ENCODE measurements around the gene LGALS7. TPM values are rescaled to one million over a fixed set of nuclear protein-coding genes. Genes with fewer than 3 reads are reported as not detected.
"Not testable (repeated sequence)": the region's sequence is repeated elsewhere in the genome, so short reads cannot be mapped to it uniquely, and the experiment has no call there.

The LGALS7 gene
- polyA plus RNA-seq, 1 of the 3 experiments (the other 2 are of a cell fraction), result not detected

GRCh38 chr19:38786572-38787265 lies 13.4 kb upstream of the LGALS7 start:
- 84% methylated on average over 11 of the region's 11 CpGs for WGBS (ENCODE audit: low lambda C conversion rate)
- H3K4me3 ChIP-seq (ENCODE audit: low read depth in 2 of 2, low read length in 1 of 2), result no peak overlapping the region
- H3K27ac ChIP-seq (ENCODE audit: low read depth in 2 of 2, low read length in 1 of 2), result no peak overlapping the region
- H3K4me1 ChIP-seq (ENCODE audit: control insufficient read depth in 1 of 2, insufficient read depth in 2 of 2, low read depth in 1 of 2, low read length in 1 of 2), result no peaks in the 10 kb centered on the region
- no peak overlapping the region for H3K9ac ChIP-seq
- TF ChIP-seq RFX5 (IDR thresholded peaks at IDR 0.05; ENCODE audit: low read length), result no peak
- no peak for TF ChIP-seq TAF1 (IDR thresholded peaks at IDR 0.05; ENCODE audit: borderline replicate concordance, low read depth, low read length)
- no peak for TF ChIP-seq SMC3 (IDR thresholded peaks at IDR 0.05; ENCODE audit: low read depth, low read length)
- no peak for TF ChIP-seq MAX (IDR thresholded peaks at IDR 0.05; ENCODE audit: low read depth)
- no peak for TF ChIP-seq NFIC (IDR thresholded peaks at IDR 0.05; ENCODE audit: borderline replicate concordance)
- TF ChIP-seq TCF12 (IDR thresholded peaks at IDR 0.05), result no peak
- H3K27me3 ChIP-seq (ENCODE audit: insufficient read depth), result no peaks in the 10 kb centered on the region
- no peaks in the 10 kb centered on the region for H3K9me2 ChIP-seq
- no peaks in the 10 kb centered on the region for H4K20me1 ChIP-seq (ENCODE audit: insufficient read depth)
- no peak overlapping the region for H2AFZ ChIP-seq (ENCODE audit: low read depth)
- H3K9me3 ChIP-seq, result no peaks in the 10 kb centered on the region
- DNase-seq, result no peak
- no peaks in the 10 kb centered on the region for H3F3A ChIP-seq (replicated peaks; ENCODE audit: insufficient read depth)
- H3K79me2 ChIP-seq (ENCODE audit: insufficient read depth), result no peaks in the 10 kb centered on the region
- ChIA-PET CTCF (interaction anchor here (2.5 kb wide), 1 partner anchor 17 kb away, joined by 13 read pairs; no protein-coding TSS in a partner anchor), POLR2A (no interaction called here)
- no peaks in the 10 kb centered on the region for H3K36me3 ChIP-seq (replicated peaks in 1 of 2; ENCODE audit: control insufficient read depth in 1 of 2, insufficient read depth in 2 of 2, low read length in 1 of 2)
- no peak overlapping the region for H3K4me2 ChIP-seq

- H3K36me3 ChIP-seq (replicated peaks in 1 of 2; ENCODE audit: control insufficient read depth in 1 of 2, insufficient read depth in 2 of 2, low read length in 1 of 2); DNase-seq; H2AFZ ChIP-seq (ENCODE audit: low read depth); H3K9ac ChIP-seq; H3K9me3 ChIP-seq; H4K20me1 ChIP-seq (ENCODE audit: insufficient read depth); H3K4me2 ChIP-seq; CTCF ChIA-PET; H3K27ac ChIP-seq (ENCODE audit: low read depth in 2 of 2, low read length in 1 of 2); H3K27me3 ChIP-seq (ENCODE audit: insufficient read depth); POLR2A ChIA-PET; H3K79me2 ChIP-seq (ENCODE audit: insufficient read depth); H3K4me1 ChIP-seq (ENCODE audit: control insufficient read depth in 1 of 2, insufficient read depth in 2 of 2, low read depth in 1 of 2, low read length in 1 of 2); H3F3A ChIP-seq (replicated peaks; ENCODE audit: insufficient read depth); H3K9me2 ChIP-seq; H3K4me3 ChIP-seq (ENCODE audit: low read depth in 2 of 2, low read length in 1 of 2): not testable (repeated sequence)
- WGBS (ENCODE audit: low lambda C conversion rate), result 81% methylated on average over 3 of the region's 3 CpGs
Measured at GRCh38 chr19:38786061-38786460, 12.7 kb upstream of the LGALS7 start.

GRCh38 chr19:38785187-38785699 lies 11.9 kb upstream of the LGALS7 start:
- no peak for DNase-seq
- Histone ChIP-seq H3K27me3 (ENCODE audit: insufficient read depth) (no peaks in the 10 kb centered on the region), H3K4me3 (ENCODE audit: low read depth in 2 of 2, low read length in 1 of 2) (no peak overlapping the region), H4K20me1 (ENCODE audit: insufficient read depth) (no peaks in the 10 kb centered on the region), H3K4me1 (ENCODE audit: control insufficient read depth in 1 of 2, insufficient read depth in 2 of 2, low read depth in 1 of 2, low read length in 1 of 2) (no peaks in the 10 kb centered on the region), H3K4me2 (no peak overlapping the region), H3K9me3 (no peaks in the 10 kb centered on the region), H3K27ac (ENCODE audit: low read depth in 2 of 2, low read length in 1 of 2) (no peak overlapping the region), H3K79me2 (ENCODE audit: insufficient read depth) (no peaks in the 10 kb centered on the region), H3K9ac (no peak overlapping the region), H3K9me2 (no peaks in the 10 kb centered on the region), H3F3A (replicated peaks; ENCODE audit: insufficient read depth) (no peaks in the 10 kb centered on the region), H2AFZ (ENCODE audit: low read depth) (no peak overlapping the region), H3K36me3 (replicated peaks in 1 of 2; ENCODE audit: control insufficient read depth in 1 of 2, insufficient read depth in 2 of 2, low read length in 1 of 2) (no peaks in the 10 kb centered on the region)
- POLR2A ChIA-PET, result no interaction called here
- WGBS (ENCODE audit: low lambda C conversion rate), result 91% methylated on average over 5 of the region's 7 CpGs
- CTCF ChIA-PET, result no interaction called here
- TF ChIP-seq MEF2A (IDR thresholded peaks at IDR 0.05; ENCODE audit: borderline replicate concordance, low read depth) (no peak), CTCF (IDR thresholded peaks at IDR 0.05) (no peak), RFX5 (IDR thresholded peaks at IDR 0.05; ENCODE audit: low read length) (no peak), FOXM1 (IDR thresholded peaks at IDR 0.05; ENCODE audit: low read depth) (no peak), JUND (IDR thresholded peaks at IDR 0.05) (no peak), MAX (IDR thresholded peaks at IDR 0.05; ENCODE audit: low read depth) (no peak), CHD2 (IDR thresholded peaks at IDR 0.05; ENCODE audit: low read length, partially characterized antibody) (no peak), FOXJ3 (CRISPR knock-in tag; IDR thresholded peaks at IDR 0.05) (no peak), SMC3 (IDR thresholded peaks at IDR 0.05; ENCODE audit: low read depth, low read length) (no peak), NFIC (IDR thresholded peaks at IDR 0.05; ENCODE audit: borderline replicate concordance) (no peak), RXRA (IDR thresholded peaks at IDR 0.05; ENCODE audit: borderline replicate concordance, low read depth) (no peak), IRF3 (IDR thresholded peaks at IDR 0.05; ENCODE audit: low read depth, low read length) (no peak), TEAD4 (IDR thresholded peaks at IDR 0.05; ENCODE audit: borderline replicate concordance, insufficient read depth) (no peak), TAF1 (IDR thresholded peaks at IDR 0.05; ENCODE audit: borderline replicate concordance, low read depth, low read length) (no peak), YY1 (IDR thresholded peaks at IDR 0.05; ENCODE audit: low read depth) (no peak), USF2 (IDR thresholded peaks at IDR 0.05; ENCODE audit: borderline replicate concordance, low read depth, low read length) (no peak)

Measured in SK-N-SH (cell line).